SK-N-SH treated with all-trans-retinoic acid at 6 μM for 48 hours (cell line): Measurements from ENCODE around the gene ZNF101.

Experiments
- ARNTL ChIP-seq: fragments of 450-650 bp; formaldehyde crosslinking; IDR thresholded peaks from 2 replicates; pipeline ENCODE4 v1.5.0; 2020; ENCODE audit warnings: low read depth, mild to moderate bottlenecking, moderate library complexity, borderline replicate concordance
- BACH2 ChIP-seq: fragments of 250-450 bp; sonication (Bioruptor Pico); IDR thresholded peaks from 2 replicates; pipeline ENCODE4 v1.9.0; 2021; ENCODE audit warnings: mild to moderate bottlenecking, borderline replicate concordance
- ESRRG ChIP-seq: fragments of 250-450 bp; sonication (Bioruptor Pico); IDR thresholded peaks from 2 replicates; pipeline ENCODE4 v1.6.1; 2021; ENCODE audit warnings: mild to moderate bottlenecking
- RARB ChIP-seq: fragments of 250-450 bp; sonication (Bioruptor Pico); IDR thresholded peaks from 2 replicates; pipeline ENCODE4 v1.8.0; 2021; ENCODE audit warnings: mild to moderate bottlenecking, moderate library complexity
- TOX ChIP-seq: fragments of 250-450 bp; sonication (Bioruptor Pico); IDR thresholded peaks from 2 replicates; pipeline ENCODE4 v1.8.0; 2021; ENCODE audit warnings: mild to moderate bottlenecking, moderate library complexity, borderline replicate concordance
- ZC3H10 ChIP-seq: fragments of 250-450 bp; sonication (Bioruptor Pico); IDR thresholded peaks from 2 replicates; pipeline ENCODE4 v1.5.1; 2021; ENCODE audit warnings: mild to moderate bottlenecking, moderate library complexity
- ZFP3 ChIP-seq: fragments of 250-450 bp; sonication (Bioruptor Pico); IDR thresholded peaks from 2 replicates; pipeline ENCODE4 v1.5.0; 2020; ENCODE audit warnings: mild to moderate bottlenecking, moderate library complexity
- ZFP30 ChIP-seq: fragments of 450-650 bp; formaldehyde crosslinking; IDR thresholded peaks from 2 replicates; pipeline ENCODE4 v1.5.0; 2022; ENCODE audit warnings: mild to moderate bottlenecking, moderate library complexity
- TF ChIP-seq, protein P1 (sequence below): fragments of 250-450 bp; sonication (Bioruptor Pico); IDR thresholded peaks from 2 replicates; pipeline ENCODE4 v1.8.0; 2020; ENCODE audit warnings: mild to moderate bottlenecking, moderate library complexity, borderline replicate concordance
- TF ChIP-seq, protein P2 (sequence below): fragments of 250-450 bp; sonication (Bioruptor Pico); IDR thresholded peaks from 2 replicates; pipeline ENCODE4 v1.5.1; 2020; ENCODE audit warnings: low read depth, mild to moderate bottlenecking, moderate library complexity

DNA sequence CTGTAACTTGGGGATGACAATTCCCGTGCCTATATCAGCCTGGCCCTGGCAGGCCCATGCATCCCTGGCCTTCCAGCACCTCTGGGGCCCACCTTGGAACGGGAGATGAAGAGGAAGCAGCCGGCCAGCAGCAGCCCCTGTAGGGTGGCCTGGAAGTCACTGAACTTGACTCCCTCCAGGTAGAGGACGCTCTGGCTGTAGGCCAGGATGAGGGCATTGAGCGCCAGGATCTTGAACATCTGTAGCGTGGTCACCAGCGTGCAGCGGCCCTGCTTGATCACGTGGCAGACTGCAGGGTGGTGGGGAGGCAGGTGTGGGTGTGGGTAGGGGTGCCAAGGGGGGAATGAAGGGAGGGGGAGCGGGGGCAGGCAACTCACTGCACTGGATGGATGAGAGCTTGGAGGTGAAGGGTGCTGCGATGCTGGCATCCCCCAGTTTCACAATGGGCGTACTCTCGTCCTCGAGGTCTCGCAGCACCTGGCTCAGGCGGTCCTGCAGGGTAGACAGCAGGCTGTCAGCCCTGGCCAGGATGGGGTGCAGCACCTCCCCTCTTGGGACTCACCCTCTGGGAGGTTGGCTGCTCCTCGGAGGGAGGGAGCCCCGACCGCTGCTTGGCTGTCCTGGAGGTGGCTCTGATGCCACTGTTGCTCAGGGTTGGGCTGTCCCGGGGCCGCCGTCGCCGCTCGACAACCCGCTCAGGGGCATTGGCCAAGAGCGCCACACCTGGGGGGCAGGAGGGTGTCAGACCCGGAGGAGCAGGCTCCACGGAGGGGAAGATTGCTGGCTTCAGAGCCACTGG lies 21.4 kb upstream of the ZNF101 start:
- TF ChIP-seq ARNTL (CRISPR knock-in tag), result no peak
- TF ChIP-seq ZFP30 (CRISPR knock-in tag), result no peak
- TF ChIP-seq, protein P1, sequence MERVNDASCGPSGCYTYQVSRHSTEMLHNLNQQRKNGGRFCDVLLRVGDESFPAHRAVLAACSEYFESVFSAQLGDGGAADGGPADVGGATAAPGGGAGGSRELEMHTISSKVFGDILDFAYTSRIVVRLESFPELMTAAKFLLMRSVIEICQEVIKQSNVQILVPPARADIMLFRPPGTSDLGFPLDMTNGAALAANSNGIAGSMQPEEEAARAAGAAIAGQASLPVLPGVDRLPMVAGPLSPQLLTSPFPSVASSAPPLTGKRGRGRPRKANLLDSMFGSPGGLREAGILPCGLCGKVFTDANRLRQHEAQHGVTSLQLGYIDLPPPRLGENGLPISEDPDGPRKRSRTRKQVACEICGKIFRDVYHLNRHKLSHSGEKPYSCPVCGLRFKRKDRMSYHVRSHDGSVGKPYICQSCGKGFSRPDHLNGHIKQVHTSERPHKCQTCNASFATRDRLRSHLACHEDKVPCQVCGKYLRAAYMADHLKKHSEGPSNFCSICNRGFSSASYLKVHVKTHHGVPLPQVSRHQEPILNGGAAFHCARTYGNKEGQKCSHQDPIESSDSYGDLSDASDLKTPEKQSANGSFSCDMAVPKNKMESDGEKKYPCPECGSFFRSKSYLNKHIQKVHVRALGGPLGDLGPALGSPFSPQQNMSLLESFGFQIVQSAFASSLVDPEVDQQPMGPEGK (CRISPR knock-in tag), result no peak
- TF ChIP-seq ZC3H10 (CRISPR knock-in tag), result no peak
- TF ChIP-seq ESRRG (CRISPR knock-in tag), result no peak
- TF ChIP-seq TOX (CRISPR knock-in tag), result no peak
- no peak for TF ChIP-seq RARB (CRISPR knock-in tag)
- TF ChIP-seq BACH2, result no peak
- TF ChIP-seq, protein P2, sequence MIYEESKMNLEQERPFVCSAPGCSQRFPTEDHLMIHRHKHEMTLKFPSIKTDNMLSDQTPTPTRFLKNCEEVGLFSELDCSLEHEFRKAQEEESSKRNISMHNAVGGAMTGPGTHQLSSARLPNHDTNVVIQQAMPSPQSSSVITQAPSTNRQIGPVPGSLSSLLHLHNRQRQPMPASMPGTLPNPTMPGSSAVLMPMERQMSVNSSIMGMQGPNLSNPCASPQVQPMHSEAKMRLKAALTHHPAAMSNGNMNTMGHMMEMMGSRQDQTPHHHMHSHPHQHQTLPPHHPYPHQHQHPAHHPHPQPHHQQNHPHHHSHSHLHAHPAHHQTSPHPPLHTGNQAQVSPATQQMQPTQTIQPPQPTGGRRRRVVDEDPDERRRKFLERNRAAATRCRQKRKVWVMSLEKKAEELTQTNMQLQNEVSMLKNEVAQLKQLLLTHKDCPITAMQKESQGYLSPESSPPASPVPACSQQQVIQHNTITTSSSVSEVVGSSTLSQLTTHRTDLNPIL (CRISPR knock-in tag), result no peak
- no peak for TF ChIP-seq ZFP3
